Sigmoid colon (tissue), 4 donors: ENCODE results near the gene ADAMTS6.

Experiments
- EP300 ChIP-seq, 4 donors: sonication (generic); formaldehyde crosslinking; IDR thresholded peaks; one replicate each; pipeline ENCODE4 v1.6.1; 2017; ENCODE audit warnings: antibody characterized with exemption in 4 of 4
- POLR2A ChIP-seq, 2 donors: fragments of 450-650 bp; IDR thresholded peaks; one replicate each; pipeline ENCODE4 v1.6.1; 2016; ENCODE audit warnings: antibody characterized with exemption in 2 of 2, mild to moderate bottlenecking in 2 of 2, moderate library complexity in 2 of 2
- POLR2AphosphoS5 ChIP-seq, 4 donors: sonication (generic); formaldehyde crosslinking; IDR thresholded peaks; one replicate each; pipeline ENCODE4 v1.6.1; 2017; ENCODE audit warnings: antibody characterized with exemption in 4 of 4
- TF ChIP-seq, protein P1 (sequence below), 4 experiments: fragments of 450-650 bp in 3 of 4; fragments of 200-600 bp in 1 of 4; IDR thresholded peaks; one replicate each; pipeline ENCODE4 v1.5.1; 2016 to 2019; ENCODE audit warnings: antibody characterized with exemption in 4 of 4, mild to moderate bottlenecking in 3 of 4, moderate library complexity in 2 of 4

DNA sequence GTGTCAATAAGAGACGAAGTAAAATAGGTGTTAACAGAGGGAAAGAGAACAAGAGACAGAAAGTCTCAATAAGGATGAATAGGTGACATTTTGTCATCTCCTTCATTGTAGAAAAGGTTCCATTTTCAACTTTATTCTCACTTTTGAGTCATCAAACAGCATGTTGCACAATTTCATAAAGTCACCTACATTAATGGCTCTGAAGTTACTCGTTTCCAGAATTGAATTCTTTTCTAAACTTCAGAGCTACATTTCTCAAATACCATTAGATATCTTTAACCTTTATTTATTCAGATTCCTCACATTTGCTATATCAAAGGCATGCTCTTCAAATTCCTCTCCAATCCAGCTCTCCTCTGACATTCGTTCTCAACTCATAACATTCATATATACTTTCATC is 13.1 kb downstream of the ADAMTS6 start:
- TF ChIP-seq, protein P1, sequence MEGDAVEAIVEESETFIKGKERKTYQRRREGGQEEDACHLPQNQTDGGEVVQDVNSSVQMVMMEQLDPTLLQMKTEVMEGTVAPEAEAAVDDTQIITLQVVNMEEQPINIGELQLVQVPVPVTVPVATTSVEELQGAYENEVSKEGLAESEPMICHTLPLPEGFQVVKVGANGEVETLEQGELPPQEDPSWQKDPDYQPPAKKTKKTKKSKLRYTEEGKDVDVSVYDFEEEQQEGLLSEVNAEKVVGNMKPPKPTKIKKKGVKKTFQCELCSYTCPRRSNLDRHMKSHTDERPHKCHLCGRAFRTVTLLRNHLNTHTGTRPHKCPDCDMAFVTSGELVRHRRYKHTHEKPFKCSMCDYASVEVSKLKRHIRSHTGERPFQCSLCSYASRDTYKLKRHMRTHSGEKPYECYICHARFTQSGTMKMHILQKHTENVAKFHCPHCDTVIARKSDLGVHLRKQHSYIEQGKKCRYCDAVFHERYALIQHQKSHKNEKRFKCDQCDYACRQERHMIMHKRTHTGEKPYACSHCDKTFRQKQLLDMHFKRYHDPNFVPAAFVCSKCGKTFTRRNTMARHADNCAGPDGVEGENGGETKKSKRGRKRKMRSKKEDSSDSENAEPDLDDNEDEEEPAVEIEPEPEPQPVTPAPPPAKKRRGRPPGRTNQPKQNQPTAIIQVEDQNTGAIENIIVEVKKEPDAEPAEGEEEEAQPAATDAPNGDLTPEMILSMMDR (IDR thresholded peaks at IDR 0.05) = no peak
- TF ChIP-seq POLR2A (IDR thresholded peaks at IDR 0.05) (no peak), POLR2AphosphoS5 (IDR thresholded peaks at IDR 0.05) (no peak), EP300 (IDR thresholded peaks at IDR 0.05) (no peak)
